WTC11 (cell line): Measurements from ENCODE around the gene GNG8.

Source experiments
- NFE2L1 ChIP-seq: sonication (generic); formaldehyde crosslinking; IDR thresholded peaks from 2 replicates; pipeline ENCODE4 v1.8.1; 2023; ENCODE audit warnings: missing genetic modification reagents
- TF ChIP-seq, protein P1 (sequence below): sonication (generic); formaldehyde crosslinking; IDR thresholded peaks from 2 replicates; pipeline ENCODE4 v1.8.0; 2022; ENCODE audit warnings: mild to moderate bottlenecking, missing genetic modification reagents

DNA sequence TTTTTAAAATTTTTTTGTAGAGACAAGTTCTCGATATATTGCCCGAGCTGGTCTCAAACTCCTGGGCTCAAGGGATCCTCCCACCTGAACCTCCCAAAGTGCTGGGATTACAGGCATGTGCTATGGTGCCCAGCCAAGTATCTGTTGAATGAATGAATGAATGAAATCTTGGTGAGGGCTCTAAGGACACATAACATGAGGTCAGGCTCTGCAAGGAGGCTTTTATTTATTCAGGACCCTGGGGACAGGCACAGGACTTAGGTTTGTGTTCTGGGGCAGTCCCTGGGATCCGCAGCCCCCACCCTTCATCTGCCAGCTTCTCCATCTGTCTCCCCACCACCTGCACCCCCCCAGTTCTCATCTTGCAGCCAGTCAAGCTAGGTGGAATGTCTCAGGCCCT is 15.7 kb downstream of the GNG8 start:
- no peak for TF ChIP-seq NFE2L1 (CRISPR knock-in tag)
- TF ChIP-seq, protein P1, sequence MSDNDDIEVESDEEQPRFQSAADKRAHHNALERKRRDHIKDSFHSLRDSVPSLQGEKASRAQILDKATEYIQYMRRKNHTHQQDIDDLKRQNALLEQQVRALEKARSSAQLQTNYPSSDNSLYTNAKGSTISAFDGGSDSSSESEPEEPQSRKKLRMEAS (CRISPR knock-in tag), result no peak
